Cardiac fibroblast (primary cell): ENCODE results near the gene ST3GAL3.
A peak's percentile ranks its signal among the peaks of the same experiment; 100 is the strongest.

Source experiments
- DNase-seq, 2 donors: peaks; one replicate each; pipeline versions ENCODE4 v3.0.0 to v3.0.0-alpha.2; 2010; ENCODE audit warnings: low read depth in 2 of 2
- H3K4me3 ChIP-seq, 2 donors: replicated peaks in 1 of 2; 1 replicate in 1 of 2; 2 replicates in 1 of 2; pipeline ENCODE4 v1.5.1; 2011; ENCODE audit warnings: low read depth in 2 of 2, low read length in 2 of 2, mild to moderate bottlenecking in 2 of 2, moderate library complexity in 1 of 2
- CTCF ChIP-seq: IDR thresholded peaks from one replicate; pipeline ENCODE4 v1.5.1; 2011; ENCODE audit warnings: low read depth, mild to moderate bottlenecking, low read length, inconsistent platforms

The ST3GAL3 gene

GRCh38 chr1:43814401-43814800, 107.1 kb downstream of the ST3GAL3 start:
- no peak overlapping the region for H3K4me3 ChIP-seq
- no peak for TF ChIP-seq CTCF
- DNase-seq, result no peak

- H3K4me3 ChIP-seq, result no peak overlapping the region
- TF ChIP-seq CTCF, result no peak
- no peak for DNase-seq
Measured at GRCh38 chr1:43817304-43817939, 110.1 kb downstream of the ST3GAL3 start.

- peak in 1 of 2 donors; percentile 11 for DNase-seq
- no peak overlapping the region for H3K4me3 ChIP-seq
- TF ChIP-seq CTCF, result no peak
Measured at GRCh38 chr1:43818691-43819090, 111.4 kb downstream of the ST3GAL3 start.

GRCh38 chr1:43819357-43819756, 112.0 kb downstream of the ST3GAL3 start:
- H3K4me3 ChIP-seq, result no peak overlapping the region
- TF ChIP-seq CTCF, result no peak
- no peak for DNase-seq

GRCh38 chr1:43821471-43821870, 114.1 kb downstream of the ST3GAL3 start:
- DNase-seq, result no peak
- no peak for TF ChIP-seq CTCF
- no peak overlapping the region for H3K4me3 ChIP-seq

GRCh38 chr1:43822040-43822690, 114.8 kb downstream of the ST3GAL3 start:
- H3K4me3 ChIP-seq, result no peak overlapping the region
- no peak for TF ChIP-seq CTCF
- DNase-seq, result peak; percentile 80 to 84

- no peak for TF ChIP-seq CTCF
- no peak for DNase-seq
- H3K4me3 ChIP-seq, result no peak overlapping the region
Measured at GRCh38 chr1:43824795-43825194, 117.5 kb downstream of the ST3GAL3 start.
